Testis (tissue), 3 donors: Measurements from ENCODE around the gene ALG2. TPM values are rescaled to one million over a fixed set of nuclear protein-coding genes. Genes with fewer than 3 reads are reported as not detected.

ENCODE experiments used
- DNase-seq: peaks from one replicate; pipeline ENCODE4 v3.0.0-alpha.2; 2019
- H3K27ac ChIP-seq, 2 donors: fragments of 200-600 bp; sonication (generic); one replicate each; pipeline ENCODE4 v1.5.1; 2019
- H3K27me3 ChIP-seq: fragments of 200-600 bp; sonication (generic); one replicate; pipeline ENCODE4 v1.5.1; 2019
- H3K36me3 ChIP-seq: fragments of 200-600 bp; sonication (generic); one replicate; pipeline ENCODE4 v1.5.1; 2017; ENCODE audit warnings: low read depth; ENCODE audit errors: missing control alignments
- H3K4me1 ChIP-seq: fragments of 200-600 bp; sonication (generic); one replicate; pipeline ENCODE4 v1.5.1; 2019
- H3K4me3 ChIP-seq, 2 donors: fragments of 200-600 bp; sonication (generic); one replicate each; pipeline ENCODE4 v1.5.1; 2017 to 2019
- H3K9me3 ChIP-seq: fragments of 200-600 bp; sonication (generic); one replicate; pipeline ENCODE4 v1.5.1; 2017
- CTCF ChIP-seq, 3 experiments: fragments of 450-650 bp in 2 of 3; fragments of 200-600 bp in 1 of 3; sonication (generic) in 1 of 3; IDR thresholded peaks; one replicate each; pipeline ENCODE4 v1.5.1; 2016 to 2019; ENCODE audit warnings: antibody characterized with exemption in 3 of 3, mild to moderate bottlenecking in 2 of 3, moderate library complexity in 1 of 3
- POLR2A ChIP-seq: fragments of 450-650 bp; IDR thresholded peaks from one replicate; pipeline ENCODE4 v1.6.1; 2017; ENCODE audit warnings: antibody characterized with exemption, mild to moderate bottlenecking, moderate library complexity
- WGBS, 2 donors: methylation state at CpG; one replicate each; pipeline ENCODE4 v1.1.5; 2018; 5-methylcytosine and 5-hydroxymethylcytosine counted together
- intact Hi-C: fragments of 100-400 bp; cut with DNase I; formaldehyde crosslinking; loops from one replicate; pipeline ENCODE4 v1.15.1; 2023; ENCODE audit warnings: low total_unique reads
- polyA plus RNA-seq: library from polyadenylated mRNA; stranded (reverse); fragments of 350-450 nt; fragmentation: Illumina TruSeq; extraction: RNeasy Lipid Tissue Mini Kit (QIAGEN cat#74804); gene quantifications from one replicate; pipeline ENCODE4 v1.2.3, GENCODE V29; 2014; ENCODE audit warnings: low read depth, low replicate concordance; ENCODE audit not compliant: insufficient read depth
- total RNA-seq, 2 donors: library from RNA; depleted of rRNA; stranded (reverse); fragments of >200 nt; gene quantifications; one replicate each; pipeline ENCODE4 v1.2.3, GENCODE V29; 2016

ALG2 gene
- total and polyA plus RNA-seq, 3 donors from 2014 or later = 37.9 to 48.0 (median 46.7) TPM

GRCh38 chr9:99180662-99181061 lies 41.1 kb downstream of the ALG2 start:
- DNase-seq = no peak
- no peak overlapping the region for H3K27ac ChIP-seq
- no peaks in the 10 kb centered on the region for H3K4me1 ChIP-seq
- no peak for TF ChIP-seq CTCF (IDR thresholded peaks at IDR 0.05)
- TF ChIP-seq POLR2A = no peak
- H3K9me3 ChIP-seq = no peaks in the 10 kb centered on the region
- intact Hi-C loops = no loop called here
- 87 to 89% methylated on average over 9 of the region's 9 CpGs for WGBS, 2 donors
- H3K4me3 ChIP-seq = no peak overlapping the region
- no peaks in the 10 kb centered on the region for H3K27me3 ChIP-seq
- no peaks in the 10 kb centered on the region for H3K36me3 ChIP-seq

DNA sequence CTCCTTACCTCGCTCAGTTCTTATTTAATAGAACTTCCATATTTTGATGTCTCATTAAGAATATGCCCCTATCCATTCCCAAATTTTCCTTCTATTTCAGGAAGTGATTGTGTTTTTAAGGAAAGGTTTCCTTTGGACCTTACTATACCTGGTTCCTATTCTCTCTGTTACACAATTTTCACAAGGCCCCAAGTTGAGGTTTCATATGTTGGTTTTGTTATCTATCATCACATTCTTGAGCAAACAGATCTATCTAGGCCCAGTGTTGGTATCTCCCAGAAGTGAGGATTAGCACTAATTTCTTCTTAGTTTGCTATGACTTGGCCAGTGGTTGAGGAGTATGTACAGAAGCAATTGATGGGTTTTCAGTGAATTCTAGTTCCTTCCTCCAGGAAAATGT lies 41.5 kb downstream of the ALG2 start:
- 79 to 94% methylated on average over 1 of the region's 1 CpG for WGBS, 2 donors
- intact Hi-C loops = no loop called here
- Histone ChIP-seq H3K4me1 (no peaks in the 10 kb centered on the region), H3K36me3 (no peaks in the 10 kb centered on the region), H3K4me3 (no peak overlapping the region), H3K9me3 (no peaks in the 10 kb centered on the region), H3K27me3 (no peaks in the 10 kb centered on the region), H3K27ac (no peak overlapping the region)
- TF ChIP-seq POLR2A (no peak), CTCF (IDR thresholded peaks at IDR 0.05) (no peak)
- DNase-seq = no peak

DNA sequence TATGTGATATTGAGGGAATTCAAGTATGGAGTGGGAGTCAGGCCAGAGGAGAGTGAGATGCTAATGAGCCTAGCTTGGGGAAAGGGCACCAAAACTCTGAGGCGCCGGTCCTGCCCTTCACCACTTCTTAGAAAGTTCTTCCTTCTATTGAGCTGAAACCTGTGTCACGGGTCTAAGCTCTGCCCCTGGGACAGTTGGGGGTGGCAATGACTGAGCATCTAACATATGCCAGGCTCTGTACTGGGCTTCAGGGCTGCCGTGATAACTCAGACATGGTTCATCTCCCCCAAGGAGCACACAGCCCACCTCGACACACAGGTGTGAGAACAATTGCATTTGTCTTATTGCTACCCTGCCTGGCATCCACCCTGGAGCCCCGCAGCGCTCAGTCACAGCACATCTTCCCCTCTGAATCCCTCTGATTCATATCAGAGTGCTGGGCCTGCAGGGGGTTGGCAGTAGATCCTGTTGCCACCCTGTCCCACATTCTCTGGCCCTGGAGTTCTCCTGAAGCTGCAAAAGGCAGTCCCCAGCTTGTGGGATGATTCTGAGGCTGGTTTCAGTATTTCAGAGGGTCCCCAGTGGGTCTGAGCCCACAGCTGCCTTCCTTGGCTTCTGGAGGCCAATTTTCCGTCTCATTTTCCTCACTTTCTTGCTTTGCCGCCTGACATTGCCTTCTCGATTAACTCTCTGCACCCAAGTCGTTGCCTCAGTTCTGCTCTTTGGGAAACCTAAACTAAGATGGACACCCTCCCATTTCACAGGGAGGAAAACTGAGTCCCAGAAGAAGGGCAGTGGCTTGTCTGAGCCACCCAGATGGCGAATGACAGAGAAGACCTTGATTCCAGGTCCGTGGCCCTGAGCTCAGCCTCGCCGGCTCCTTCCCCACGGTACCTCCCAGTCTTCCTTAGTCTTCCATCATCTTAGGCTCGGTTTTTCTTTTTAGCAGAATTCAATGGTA lies 42.5 kb downstream of the ALG2 start:
- H3K4me3 ChIP-seq = no peak overlapping the region
- no peak for DNase-seq
- no peaks in the 10 kb centered on the region for H3K4me1 ChIP-seq
- no peaks in the 10 kb centered on the region for H3K9me3 ChIP-seq
- WGBS, 2 donors = 91 to 92% methylated on average over 17 of the region's 17 CpGs
- H3K27me3 ChIP-seq = no peaks in the 10 kb centered on the region
- H3K36me3 ChIP-seq = no peaks in the 10 kb centered on the region
- no peak for TF ChIP-seq POLR2A
- TF ChIP-seq CTCF (IDR thresholded peaks at IDR 0.05) = no peak
- intact Hi-C loops = no loop called here
- H3K27ac ChIP-seq = no peak overlapping the region

DNA sequence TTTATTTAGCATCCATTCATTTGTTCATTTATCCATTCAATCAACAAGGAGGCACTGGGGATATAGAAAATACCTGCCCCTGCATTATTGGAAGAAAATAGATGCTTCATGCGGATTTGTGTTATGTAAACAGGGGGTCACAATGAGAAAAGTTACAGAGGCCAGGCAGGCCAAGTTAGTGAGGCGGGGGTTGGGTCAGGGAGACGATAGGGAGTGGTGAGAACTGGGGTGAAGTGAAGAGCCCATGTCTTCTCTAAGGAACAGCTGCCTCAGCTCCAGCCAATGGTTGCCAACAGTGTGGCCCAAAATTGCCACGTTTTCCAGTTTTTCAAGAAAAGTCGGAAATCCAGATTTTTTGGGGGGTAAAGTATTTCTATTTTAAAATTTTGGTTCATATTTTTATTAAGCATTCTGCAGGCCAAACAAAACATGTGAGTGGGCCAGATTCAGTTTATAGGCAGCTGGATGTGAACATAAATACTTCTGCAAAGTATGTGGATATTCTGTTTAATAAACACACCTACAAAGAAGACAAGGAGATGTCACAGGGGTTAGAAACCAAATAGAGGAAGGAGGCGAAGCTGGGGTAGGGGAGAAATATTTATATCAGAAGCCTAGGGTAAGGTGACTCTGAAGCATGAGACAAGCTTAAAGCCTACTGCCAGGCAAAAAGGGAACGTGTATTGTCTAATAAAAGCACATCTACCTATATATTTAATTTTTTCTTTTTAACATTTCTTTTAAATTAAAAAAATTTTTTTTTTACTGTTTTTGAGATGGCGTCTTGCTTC lies 44.0 kb downstream of the ALG2 start:
- Histone ChIP-seq H3K9me3 (no peaks in the 10 kb centered on the region), H3K36me3 (no peaks in the 10 kb centered on the region), H3K27ac (no peak overlapping the region), H3K4me3 (no peak overlapping the region), H3K4me1 (peaks cover 6% of the 10 kb centered on the region), H3K27me3 (no peaks in the 10 kb centered on the region)
- 89 to 91% methylated on average over 8 of the region's 8 CpGs for WGBS, 2 donors
- DNase-seq = no peak
- intact Hi-C loops = no loop called here
- TF ChIP-seq POLR2A = no peak
- no peak for TF ChIP-seq CTCF (IDR thresholded peaks at IDR 0.05)
